HG03378 (cell line): ENCODE measurements around the gene PIAS1.

Experiments used
- ATAC-seq: cut with Tn5 transposase; IDR thresholded peaks from one replicate; pipeline ENCODE4 v1.9.1; 2021; ENCODE audit warnings: mild to moderate bottlenecking, moderate library complexity; ENCODE audit not compliant: unreplicated experiment

Gene PIAS1

DNA sequence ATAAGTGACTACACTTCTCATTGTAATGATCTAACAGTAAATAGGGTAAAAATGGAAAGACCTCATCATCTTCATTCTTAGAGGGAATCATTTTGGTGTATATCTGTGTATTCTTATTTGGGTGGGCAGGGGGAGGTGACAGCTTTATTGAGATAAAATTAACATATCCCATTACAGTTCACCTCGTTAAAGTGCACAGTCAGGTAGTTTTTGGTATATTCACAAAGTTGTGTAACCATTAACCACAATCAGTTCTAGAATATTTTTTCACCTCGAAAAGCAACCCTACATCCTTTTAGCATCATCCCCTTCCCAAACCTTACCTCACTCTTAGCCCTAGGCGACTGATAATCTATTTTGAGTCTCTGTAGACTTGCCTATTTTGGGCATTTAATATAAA is 8.1 kb downstream of the PIAS1 start:
- ATAC-seq: no peak

DNA sequence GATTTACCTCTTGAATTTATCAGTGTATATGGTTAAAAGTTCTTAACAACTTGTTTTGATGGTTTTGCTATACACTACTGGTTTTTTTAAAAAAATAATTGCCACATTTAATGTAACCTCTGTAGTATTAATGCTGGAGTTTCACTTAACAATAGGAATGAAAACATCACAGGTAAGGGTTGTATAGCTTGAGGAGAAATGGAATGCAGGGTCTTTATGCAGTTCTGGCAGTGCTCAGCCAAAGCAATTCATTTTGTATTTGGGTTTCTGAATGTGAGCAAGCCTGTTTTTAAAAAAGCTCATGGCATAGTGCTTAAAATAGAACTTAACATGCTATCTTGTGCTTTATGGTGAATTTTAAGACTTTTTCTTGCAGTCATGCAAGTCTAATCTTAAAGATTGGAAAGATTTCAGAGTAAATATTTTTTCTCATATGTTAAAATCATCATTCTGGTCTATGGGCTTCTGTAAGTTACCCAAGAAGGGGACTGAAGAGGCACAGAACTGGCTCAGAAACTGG is 8.9 kb downstream of the PIAS1 start:
- no peak for ATAC-seq

DNA sequence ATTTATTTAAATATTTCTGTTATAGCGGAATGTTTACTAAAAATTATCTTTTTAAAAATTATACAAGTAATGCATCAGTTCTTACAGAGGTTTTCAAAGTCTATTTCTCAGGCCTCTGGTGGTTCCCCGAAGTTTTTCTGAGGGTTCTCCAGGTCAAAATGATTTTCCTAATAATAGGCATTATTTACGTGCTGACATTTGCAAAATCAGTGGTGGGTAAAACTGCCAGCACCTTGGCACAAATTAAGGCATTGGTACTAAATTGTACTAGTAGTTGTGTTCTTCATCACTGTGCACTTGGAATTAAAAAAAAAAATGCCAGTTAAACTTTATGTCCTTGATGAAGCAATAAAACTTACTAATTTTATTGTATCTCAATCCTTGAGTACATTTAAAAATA is 9.5 kb downstream of the PIAS1 start:
- ATAC-seq: no peak

DNA sequence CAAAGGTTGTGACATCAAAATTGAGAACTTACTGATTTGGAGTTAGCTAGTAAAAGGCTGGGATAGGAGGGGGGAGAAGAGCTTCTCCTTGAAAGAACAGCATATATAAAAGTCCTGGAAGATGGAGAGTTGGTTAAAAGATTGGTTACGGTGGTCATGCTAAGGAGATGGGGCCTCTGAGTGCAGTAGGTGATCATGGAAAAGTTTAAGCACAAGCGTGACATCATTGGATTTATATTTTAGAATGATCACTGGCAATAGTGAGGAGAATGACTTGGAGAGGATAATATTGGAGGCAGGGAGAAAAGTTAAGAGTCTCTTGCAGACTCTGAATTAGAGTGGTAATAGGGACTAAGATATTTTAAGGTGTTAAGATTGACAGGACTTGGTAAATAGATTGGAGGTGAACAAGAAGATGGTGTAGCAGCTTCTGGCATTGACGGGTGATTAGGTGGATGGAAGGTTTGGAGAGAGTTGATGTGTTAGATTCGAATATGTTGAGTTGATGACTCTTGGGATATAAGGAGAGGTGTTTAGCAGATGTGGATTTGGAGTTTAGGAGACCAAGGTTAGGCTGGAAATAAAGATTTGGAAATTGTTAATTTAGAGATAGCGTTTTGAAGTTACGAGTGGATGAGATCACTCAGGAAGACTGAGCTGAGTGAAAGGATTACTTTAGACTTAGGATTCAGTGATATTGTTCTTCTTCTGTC is 19.6 kb downstream of the PIAS1 start:
- no peak for ATAC-seq

DNA sequence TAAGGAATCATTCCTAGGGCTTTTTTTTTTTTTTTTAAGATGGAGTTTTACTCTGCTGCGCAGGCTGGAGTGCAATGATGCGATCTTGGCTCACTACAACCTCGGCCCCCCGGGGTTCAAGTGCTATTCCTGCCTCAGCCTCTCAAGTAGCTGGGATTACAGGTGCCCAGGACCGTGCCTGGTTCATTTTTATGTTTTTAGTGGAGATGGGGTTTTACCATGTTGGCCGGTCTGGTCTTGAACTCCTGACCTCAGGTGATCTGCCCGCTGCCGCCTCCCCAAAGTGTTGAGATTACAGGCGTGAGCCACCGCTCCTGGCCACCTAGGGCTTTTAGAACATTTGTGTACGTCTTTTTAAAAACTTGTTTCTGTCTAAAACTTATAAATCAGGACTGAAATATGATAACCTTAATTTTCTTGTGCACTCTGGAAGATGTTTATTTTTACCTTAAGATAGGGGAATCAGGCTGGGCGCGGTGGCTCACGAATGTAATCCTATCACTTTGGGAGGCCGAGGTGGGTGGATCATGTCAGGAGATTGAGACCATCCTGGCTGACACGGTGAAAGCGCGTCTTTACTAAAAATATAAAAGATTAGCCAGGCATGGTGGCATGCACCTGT is 21.8 kb downstream of the PIAS1 start:
- ATAC-seq: no peak

DNA sequence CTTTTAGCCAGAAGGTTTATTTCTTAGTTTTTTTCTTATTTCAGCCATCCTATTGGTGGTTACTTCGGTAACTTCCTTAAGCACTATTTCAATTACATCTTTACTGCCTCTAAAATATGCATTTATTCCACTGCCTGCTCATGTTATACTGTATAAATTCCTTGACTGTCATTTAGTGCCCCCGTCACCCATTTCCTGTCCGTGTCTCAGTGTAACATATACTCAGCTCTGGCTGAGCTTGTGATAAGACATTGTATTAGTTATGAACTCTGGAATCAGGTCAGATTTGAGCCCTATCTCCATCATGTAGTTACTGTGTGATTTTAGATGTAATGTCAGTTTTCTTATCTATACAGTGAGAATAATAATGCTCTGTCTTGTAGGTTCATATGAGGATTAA is 24.2 kb downstream of the PIAS1 start:
- no peak for ATAC-seq

DNA sequence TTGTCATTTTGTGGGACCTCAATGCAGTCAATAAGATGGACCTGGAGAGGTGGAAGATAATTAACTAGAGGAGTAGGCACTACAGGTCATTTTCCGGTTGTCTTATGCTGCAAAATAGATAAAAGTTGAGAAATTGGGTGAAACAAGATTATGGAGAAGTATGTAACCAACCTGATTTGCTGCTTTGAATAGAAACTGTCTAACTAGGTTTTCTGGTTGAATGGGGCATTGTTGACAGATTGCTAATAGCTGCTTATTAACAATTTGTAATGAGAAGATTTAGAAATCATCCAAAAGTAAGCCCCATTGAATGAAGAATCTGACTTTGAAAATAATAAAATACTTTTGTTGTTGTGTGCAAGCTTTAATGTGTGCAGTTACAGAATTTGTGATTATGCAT is 26.2 kb downstream of the PIAS1 start:
- ATAC-seq: no peak

DNA sequence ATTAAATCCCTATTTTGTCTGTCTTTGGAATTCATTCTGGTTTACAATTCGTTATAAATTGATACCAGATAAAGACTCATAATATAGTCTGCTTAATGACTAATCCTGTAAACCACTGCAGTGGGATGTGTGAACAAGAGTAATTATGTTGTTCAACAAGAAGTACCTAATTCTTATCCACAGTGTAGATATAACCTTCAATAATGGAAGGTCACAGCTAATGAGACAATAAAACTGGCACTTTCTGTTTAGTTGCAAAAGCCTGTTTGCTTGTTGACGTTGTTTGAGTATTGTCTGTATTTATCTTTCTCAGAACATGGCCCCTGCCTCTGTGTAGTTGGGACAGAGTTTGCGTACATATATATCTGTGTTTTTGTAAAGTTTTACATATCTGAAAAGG is 26.7 kb downstream of the PIAS1 start:
- no peak for ATAC-seq

DNA sequence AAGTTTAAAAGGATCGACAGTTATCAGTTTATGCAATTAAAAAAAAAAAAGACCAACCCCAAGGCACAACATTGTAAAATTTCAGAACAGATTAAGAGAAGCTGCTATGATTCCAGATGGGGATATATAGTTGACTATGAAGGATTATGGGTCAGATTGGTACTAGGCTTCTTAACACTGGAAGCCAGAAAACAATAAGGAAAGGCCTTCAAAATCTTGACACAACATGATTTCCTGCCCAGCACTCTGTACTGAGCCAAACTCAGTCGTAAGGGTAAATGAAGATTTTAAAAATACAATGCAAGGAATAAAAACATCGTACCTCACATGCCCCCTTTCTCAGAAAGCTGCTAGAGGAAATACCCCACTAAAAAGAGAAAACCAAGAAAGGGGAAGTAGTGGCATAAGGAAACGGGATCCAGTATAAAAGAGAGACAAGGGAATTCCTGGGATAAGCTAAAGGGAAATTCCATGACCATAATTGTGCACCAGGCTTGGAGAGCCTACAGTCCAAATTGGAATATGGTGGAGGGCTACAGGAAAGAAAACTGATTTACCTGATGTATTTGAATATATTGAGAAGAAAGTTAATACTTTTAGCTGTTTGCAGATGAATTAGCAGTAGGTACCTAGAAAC is 27.9 kb downstream of the PIAS1 start:
- no peak for ATAC-seq

DNA sequence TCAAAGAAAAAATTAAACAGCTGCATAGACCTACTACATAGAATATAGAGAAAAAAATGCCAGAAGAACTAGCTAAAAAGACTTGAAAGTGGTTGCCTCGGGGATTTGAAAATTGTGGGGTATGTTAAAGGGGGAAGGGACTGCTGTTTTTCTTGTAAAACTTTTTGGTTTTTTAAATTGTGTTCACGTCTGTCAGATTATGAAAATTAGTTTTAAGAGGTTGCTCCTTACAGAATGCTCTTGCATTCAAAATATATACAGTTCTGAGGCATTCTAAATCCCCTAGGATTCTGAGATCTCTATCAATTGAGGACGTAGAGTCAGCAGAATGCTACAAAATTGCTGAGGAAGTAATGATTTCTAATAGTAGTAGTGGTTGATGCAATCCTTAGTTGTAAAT is 28.6 kb downstream of the PIAS1 start:
- no peak for ATAC-seq

DNA sequence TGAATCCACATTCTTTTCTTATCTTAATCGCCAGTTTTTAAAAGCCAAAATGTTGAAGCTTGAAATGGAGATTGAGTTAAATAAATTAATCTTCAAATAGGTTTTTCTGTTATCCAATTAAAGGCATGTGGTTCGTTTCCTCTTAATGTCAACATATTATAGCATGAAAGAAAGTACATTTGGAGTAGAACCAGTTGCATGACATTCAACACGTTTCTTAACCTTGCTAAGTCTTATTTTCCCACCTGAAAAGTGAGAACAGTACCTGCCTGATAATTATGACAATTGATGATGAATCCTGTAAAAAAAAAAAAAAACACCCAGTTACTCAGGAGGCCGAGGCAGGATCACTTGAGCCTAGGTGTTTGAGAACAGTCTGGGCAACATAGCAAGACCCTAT is 29.3 kb downstream of the PIAS1 start:
- no peak for ATAC-seq

DNA sequence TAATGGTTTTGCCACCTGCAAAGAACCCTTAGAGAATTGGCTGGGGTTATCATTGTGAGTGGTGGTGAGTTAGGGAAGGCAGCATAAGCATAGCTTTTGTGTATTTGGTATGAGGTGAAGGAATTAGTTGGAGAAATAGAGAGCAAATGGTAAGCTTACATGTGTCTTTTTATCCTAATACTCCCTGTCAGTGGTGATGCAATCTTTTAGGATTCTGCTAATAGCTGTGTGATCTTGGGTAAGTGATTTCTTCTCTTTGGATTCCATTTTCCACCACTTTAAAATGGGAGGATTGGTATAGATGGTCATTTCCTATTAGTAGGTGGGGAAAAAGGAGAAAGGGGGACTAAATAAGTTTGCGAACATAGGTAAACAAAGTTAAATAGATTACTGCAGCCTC is 30.9 kb downstream of the PIAS1 start:
- ATAC-seq: no peak

DNA sequence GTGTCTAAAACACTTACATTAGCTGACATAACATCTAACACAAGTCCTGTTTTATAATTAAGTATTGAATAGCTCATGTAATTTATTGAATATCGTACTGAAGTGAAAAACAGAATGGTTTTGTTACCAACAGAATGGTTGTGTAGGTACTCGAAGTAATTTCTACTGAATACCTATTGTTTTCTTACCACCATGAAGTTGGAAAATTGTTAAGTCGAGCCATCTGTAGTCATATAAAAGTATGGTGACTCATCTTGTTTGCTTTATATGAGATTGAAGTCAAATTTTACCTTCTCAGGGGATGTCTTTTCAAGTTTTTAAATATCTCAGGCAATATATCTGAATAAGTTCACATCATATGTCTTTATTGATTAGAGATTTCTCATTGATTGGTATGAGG is 37.6 kb downstream of the PIAS1 start:
- ATAC-seq: no peak

DNA sequence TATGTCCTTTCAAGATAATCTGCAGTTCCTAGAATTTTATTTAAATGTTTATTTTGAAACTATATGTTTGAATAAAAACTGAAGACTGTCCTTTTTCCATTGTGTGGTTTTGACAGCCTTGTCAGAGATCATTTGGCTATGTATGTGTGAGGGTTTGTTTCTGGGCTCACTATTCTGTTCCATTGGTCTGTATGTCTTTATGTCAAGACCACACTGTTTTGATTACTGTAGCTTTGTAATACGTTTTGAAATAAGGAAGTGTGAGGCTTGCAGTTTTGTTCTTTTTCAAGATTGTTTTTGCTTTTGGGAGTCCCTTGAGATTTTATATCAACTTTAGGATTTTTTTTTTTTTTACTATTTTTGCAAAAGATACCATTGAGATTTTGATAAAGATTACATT is 42.0 kb downstream of the PIAS1 start:
- no peak for ATAC-seq

DNA sequence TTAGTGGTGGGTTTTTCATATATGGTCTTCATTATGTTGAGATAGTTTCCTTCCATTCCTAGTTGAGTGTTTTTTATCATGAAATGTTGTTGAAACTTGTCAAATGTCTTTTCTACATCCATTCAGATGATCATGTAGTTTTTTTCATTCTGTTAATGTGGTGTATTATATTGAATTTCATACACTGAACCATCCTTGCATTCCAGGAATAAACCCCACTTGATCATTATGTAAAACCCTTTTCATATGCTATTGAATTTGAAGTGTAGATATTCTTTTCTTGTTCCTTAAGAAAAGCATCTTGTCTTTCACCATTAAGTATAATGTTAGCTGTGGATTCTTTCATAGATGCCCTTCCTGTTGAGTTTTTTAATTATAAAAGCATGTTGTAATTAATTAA is 42.9 kb downstream of the PIAS1 start:
- ATAC-seq: no peak

DNA sequence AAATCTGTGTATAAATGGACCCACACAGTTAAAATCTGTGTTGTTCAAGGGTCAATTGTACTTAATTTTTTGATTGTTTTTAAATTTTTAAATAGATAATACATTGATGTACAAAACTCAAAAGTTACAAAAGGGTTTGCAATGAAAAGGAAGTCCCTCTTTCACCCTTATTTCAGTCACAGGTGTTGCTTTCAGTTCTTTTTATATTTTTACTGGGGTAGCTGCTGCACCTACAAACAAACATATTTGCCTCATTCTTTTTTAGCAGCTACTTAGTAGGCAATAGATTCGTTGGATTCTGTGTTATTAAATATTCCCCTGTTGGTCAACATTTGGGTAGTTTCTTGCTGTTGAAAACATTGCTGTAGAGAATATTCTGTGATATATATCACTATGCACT is 44.4 kb downstream of the PIAS1 start:
- no peak for ATAC-seq

DNA sequence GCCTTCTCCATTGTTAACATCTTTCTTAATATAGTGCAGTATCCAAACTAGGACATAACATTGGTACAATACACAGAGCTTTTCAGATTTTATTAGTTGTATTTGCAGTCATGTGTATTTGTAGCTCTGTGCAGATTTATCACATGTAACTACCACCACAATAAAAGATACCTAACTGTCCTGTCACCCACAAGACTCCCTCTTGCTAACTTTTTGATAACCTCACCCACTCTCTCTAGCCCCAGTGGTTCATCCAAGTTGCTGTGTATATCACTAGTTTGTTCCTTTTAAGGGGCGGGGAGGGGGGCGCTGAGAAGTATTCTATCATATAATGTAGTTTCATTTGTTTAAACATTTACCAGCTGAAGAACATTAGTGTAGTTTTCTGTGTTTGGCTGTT is 46.1 kb downstream of the PIAS1 start:
- ATAC-seq: no peak

DNA sequence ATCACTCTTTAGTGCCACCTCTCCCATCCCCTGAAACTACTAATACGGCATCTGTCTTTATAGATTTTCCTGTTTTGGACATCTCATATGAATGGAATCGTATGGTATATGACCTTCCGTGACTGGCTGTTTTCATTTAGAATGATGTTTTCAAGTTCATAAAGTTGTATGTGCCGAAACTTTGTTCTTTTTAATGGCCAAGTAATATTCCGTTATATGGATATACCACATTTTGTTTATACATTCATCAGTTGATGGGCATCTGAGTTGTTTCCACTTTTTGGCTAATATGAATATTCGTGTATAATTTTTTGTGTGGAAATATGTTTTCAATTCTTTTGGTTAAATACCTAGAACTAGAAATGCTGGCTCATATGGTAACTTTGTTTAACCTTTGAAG is 49.5 kb downstream of the PIAS1 start:
- no peak for ATAC-seq

DNA sequence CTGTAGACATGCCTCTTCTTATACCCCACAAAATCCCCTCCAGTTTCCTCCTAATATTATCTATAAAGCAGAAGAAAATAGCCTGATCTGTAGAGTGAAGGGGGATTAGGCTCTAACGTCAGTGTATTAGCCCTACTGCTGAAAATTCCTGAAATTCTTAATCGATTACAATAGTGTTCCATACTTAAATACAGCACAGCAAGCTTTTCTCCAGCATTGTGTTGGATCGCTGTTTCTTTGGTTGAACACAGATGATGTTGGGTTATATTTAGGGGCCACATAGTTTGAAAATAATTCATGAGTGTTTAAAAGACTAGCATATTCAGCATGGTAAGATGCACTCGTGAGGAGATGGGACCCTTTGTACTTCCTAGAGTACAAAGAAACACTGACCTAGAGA is 52.5 kb downstream of the PIAS1 start:
- ATAC-seq: no peak

DNA sequence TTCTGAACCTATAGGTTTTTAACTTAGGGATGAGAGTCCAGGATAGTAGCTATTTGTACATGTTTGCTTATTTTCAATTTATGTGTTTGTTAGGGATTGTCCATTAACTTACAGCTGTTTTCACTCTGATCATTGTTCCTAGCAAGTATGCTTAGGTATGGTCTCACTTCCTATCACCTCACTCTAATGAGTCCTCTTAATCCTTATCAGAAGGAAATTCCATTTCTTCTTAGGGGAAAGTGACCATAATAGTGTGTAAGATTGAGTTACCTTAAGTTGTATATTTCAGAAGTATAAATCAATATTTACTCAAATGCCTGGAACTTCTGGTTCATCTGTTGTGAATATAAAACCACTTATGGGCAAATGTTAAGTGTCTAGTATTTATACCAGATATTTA is 53.0 kb downstream of the PIAS1 start:
- ATAC-seq: no peak

DNA sequence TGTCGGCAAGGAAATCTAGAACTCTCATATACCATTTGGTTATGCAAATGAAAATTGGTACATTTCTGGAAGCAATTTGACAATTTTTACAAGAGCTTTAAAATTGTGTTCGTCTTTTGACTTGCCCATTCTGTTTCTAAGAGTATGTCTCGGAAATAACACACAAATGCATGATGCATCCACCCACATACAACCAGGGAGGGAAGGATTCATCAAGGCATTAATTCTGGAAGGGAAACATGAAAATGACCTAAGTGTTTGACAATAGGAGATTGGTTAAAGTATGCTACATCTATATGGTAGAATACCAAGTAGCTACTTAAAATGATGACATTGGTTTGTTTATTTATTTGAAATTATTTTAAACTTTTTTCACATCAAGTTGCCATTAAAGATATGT is 58.6 kb downstream of the PIAS1 start:
- ATAC-seq: no peak

DNA sequence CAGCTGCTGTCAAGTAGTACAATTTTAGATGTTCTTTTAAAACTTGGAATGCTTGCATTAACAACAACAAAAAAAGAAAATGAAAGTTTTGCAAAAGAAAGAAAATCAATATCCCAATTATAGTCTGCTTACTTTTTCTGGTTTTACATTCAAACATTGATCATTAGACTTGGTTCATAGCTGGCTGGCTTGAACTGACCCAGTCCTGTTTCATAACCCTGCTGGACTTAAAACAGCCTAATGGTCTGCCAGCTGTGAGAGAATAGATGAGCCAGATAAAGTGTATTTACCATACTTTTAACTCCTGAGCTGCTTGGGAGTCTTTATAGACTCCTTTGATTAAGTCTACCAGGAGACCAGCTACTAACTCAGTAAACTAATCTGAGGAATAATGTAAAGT is 59.2 kb downstream of the PIAS1 start:
- ATAC-seq: no peak
